Measurements from ENCODE around the gene GJC2. TPM values are rescaled to one million over a fixed set of nuclear protein-coding genes. Genes with fewer than 3 reads are reported as not detected.

GJC2 gene
- total and polyA plus RNA-seq, 3 donors from 2014 or later: 2.0 to 4.2 (median 2.6) TPM

GRCh38 chr1:228190182-228190581 lies 40.5 kb downstream of the GJC2 start:
- no peak for TF ChIP-seq POLR2A (IDR thresholded peaks at IDR 0.05)
- WGBS, 2 donors: 77 to 86% methylated on average over 14 of the region's 14 CpGs
- Histone ChIP-seq H3K4me3 (no peak overlapping the region), H3K27me3 (no peaks in the 10 kb centered on the region), H3K9me3 (no peaks in the 10 kb centered on the region), H3K27ac (no peak overlapping the region), H3K36me3 (ENCODE audit: low read depth, missing control alignments) (no peaks in the 10 kb centered on the region), H3K4me1 (no peaks in the 10 kb centered on the region)
- no peak for DNase-seq
- intact Hi-C loops (cut with DNase I; ENCODE audit: low total_unique reads): no loop called here

- no peaks in the 10 kb centered on the region for H3K9me3 ChIP-seq
- H3K27me3 ChIP-seq: no peaks in the 10 kb centered on the region
- no peaks in the 10 kb centered on the region for H3K36me3 ChIP-seq (ENCODE audit: low read depth, missing control alignments)
- no peak overlapping the region for H3K4me3 ChIP-seq
- 91 to 96% methylated on average over 4 to 5 of the region's 5 CpGs for WGBS, 2 donors
- intact Hi-C loops (cut with DNase I; ENCODE audit: low total_unique reads): no loop called here
- no peaks in the 10 kb centered on the region for H3K4me1 ChIP-seq
- no peak overlapping the region for H3K27ac ChIP-seq
- no peak for DNase-seq
- no peak for TF ChIP-seq CTCF (IDR thresholded peaks at IDR 0.05)
- TF ChIP-seq POLR2A (IDR thresholded peaks at IDR 0.05): no peak
These were observed 41.0 kb downstream of the GJC2 start for GRCh38 chr1:228190778-228191177.

GRCh38 chr1:228194436-228194835 lies 44.7 kb downstream of the GJC2 start:
- TF ChIP-seq CTCF (IDR thresholded peaks at IDR 0.05) (no peak), POLR2A (IDR thresholded peaks at IDR 0.05) (no peak)
- Histone ChIP-seq H3K27ac (no peak overlapping the region), H3K36me3 (ENCODE audit: low read depth, missing control alignments) (no peaks in the 10 kb centered on the region), H3K4me3 (no peak overlapping the region), H3K9me3 (no peaks in the 10 kb centered on the region), H3K4me1 (no peaks in the 10 kb centered on the region), H3K27me3 (no peaks in the 10 kb centered on the region)
- intact Hi-C loops (cut with DNase I; ENCODE audit: low total_unique reads): no loop called here
- 77 to 80% methylated on average over 3 of the region's 3 CpGs for WGBS, 2 donors
- no peak for DNase-seq

- H3K27me3 ChIP-seq: no peaks in the 10 kb centered on the region
- H3K9me3 ChIP-seq: no peaks in the 10 kb centered on the region
- no peak overlapping the region for H3K4me3 ChIP-seq
- no peak overlapping the region for H3K27ac ChIP-seq
- WGBS, 2 donors: 89 to 93% methylated on average over 8 of the region's 8 CpGs
- no peak for TF ChIP-seq POLR2A (IDR thresholded peaks at IDR 0.05)
- TF ChIP-seq CTCF (IDR thresholded peaks at IDR 0.05): no peak
- DNase-seq: no peak
- H3K36me3 ChIP-seq (ENCODE audit: low read depth, missing control alignments): no peaks in the 10 kb centered on the region
- H3K4me1 ChIP-seq: no peaks in the 10 kb centered on the region
- intact Hi-C loops (cut with DNase I; ENCODE audit: low total_unique reads): no loop called here
These were observed 45.4 kb downstream of the GJC2 start for GRCh38 chr1:228194921-228195812.

GRCh38 chr1:228197555-228198147 lies 47.9 kb downstream of the GJC2 start:
- H3K36me3 ChIP-seq (ENCODE audit: low read depth, missing control alignments): no peaks in the 10 kb centered on the region
- no peak overlapping the region for H3K27ac ChIP-seq
- no peaks in the 10 kb centered on the region for H3K9me3 ChIP-seq
- no peak overlapping the region for H3K4me3 ChIP-seq
- WGBS, 2 donors: 87 to 89% methylated on average over 4 of the region's 4 CpGs
- intact Hi-C loops (cut with DNase I; ENCODE audit: low total_unique reads): no loop called here
- TF ChIP-seq POLR2A (IDR thresholded peaks at IDR 0.05) (no peak), CTCF (IDR thresholded peaks at IDR 0.05) (no peak)
- H3K27me3 ChIP-seq: no peaks in the 10 kb centered on the region
- DNase-seq: no peak
- no peaks in the 10 kb centered on the region for H3K4me1 ChIP-seq

Measured in testis (tissue), 3 donors.